NCI-H526 (cell line): ENCODE results near the gene ITIH4.
A peak's percentile ranks its signal among the peaks of the same experiment; 100 is the strongest.
"Not testable (repeated sequence)": the region's sequence is repeated elsewhere in the genome, so short reads cannot be mapped to it uniquely, and the experiment has no call there.

Experiments used
- DNase-seq, 2 experiments: peaks; one replicate each; lab custom pipeline; 2025; lab: John Stamatoyannopoulos, UW

ITIH4 gene

DNA sequence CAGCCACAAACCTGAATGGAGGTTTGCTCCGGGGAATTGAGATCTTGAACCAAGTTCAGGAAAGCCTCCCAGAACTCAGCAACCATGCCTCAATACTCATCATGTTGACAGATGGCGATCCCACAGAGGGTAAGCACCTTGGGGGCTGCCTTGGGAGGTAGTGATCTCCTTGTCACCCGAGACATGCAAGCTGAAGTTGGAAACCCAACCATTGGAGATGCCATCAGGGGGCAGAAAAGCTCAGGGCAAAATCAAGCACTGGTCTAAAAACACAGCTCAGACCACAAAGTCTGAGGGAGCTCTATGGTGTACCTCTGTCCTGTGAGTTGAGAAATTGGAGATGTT, 47.3 kb downstream of the ITIH4 start:
- DNase-seq = no peak

DNA sequence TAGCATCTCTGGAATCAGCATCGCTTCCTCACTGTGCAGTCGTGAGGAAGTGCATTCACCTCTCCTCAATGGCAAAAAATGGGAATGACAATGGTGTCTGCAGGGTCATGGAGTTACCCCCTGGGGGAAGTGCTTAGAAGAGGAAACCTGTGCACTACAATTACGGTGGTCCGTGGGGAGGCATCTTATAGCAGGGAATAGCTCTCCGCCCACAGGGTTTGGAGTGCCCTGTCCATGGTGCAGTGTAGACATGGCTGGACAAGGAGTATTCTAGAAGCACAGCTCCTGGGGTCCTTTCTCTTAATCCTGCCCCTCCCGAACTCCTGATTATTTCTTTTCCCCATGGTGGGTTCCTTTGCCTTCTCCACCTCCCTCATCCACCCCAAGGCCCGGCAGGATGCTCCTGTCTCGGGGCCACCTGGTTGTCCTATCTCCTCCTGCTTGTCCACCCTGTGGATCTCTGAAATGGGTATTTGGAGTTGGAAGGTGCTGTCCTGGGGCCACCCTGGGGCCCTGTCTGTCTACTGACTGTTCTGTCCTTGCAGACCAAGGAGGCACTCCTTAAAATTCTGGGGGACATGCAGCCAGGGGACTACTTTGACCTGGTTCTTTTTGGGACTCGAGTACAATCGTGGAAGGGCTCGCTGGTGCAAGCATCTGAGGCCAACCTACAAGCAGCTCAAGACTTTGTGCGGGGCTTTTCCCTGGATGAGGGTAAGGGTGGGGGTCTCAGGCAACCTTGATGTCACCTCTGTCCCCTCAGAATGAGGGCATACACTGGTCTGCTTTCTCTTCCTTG, 47.9 kb downstream of the ITIH4 start:
- DNase-seq = no peak

DNA sequence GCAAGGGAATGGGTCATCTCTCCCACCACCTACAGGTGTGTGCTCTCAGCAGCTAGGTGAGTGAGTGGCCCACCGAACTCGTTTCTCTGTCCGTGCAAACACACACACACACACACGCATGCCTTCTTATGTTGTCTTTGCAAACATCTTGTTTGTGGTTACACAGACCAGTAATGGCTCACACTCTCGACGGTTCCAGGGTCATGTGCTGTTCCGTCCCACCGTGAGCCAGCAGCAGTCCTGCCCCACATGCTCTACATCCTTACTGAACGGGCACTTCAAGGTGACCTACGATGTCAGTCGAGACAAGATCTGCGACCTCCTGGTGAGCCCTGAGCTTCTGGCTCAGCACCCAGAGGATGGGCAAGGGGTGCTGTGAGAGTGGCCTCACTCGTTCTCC, 48.7 kb downstream of the ITIH4 start:
- DNase-seq = no peak

DNA sequence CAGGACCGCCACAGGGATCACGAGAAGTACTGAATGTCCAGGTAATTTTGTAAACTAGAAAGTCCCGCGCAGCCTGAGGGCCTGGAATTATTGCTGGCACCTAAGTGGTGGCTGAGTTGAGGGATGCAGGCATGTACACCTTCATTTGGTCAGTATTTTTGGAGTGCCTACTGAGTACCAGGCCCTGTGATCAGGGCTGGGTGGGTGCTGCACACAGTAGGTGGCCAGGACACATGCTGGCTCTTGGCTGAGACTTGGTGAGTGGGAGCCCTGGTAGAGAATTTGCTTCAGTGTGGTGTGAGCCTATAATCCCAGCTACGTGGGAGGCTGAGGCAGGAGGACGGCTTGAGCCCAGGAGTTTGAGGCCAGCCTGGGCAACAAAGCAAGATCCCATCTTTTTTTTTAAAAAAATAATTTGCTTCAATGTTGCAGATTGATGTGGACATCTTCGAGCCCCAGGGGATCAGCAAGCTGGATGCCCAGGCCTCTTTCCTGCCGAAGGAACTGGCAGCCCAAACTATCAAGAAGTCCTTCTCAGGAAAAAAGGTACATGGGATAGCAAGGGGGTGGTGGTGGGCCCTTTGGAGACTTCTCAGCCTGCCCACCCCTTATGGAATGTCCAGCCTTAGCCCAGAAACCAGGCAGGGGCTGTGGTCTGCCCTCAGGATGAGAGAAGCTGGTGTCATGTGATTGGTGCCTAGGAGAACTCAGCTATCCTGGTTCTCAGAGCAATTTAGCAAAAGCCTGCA, 50.5 kb downstream of the ITIH4 start:
- no peak for DNase-seq

DNA sequence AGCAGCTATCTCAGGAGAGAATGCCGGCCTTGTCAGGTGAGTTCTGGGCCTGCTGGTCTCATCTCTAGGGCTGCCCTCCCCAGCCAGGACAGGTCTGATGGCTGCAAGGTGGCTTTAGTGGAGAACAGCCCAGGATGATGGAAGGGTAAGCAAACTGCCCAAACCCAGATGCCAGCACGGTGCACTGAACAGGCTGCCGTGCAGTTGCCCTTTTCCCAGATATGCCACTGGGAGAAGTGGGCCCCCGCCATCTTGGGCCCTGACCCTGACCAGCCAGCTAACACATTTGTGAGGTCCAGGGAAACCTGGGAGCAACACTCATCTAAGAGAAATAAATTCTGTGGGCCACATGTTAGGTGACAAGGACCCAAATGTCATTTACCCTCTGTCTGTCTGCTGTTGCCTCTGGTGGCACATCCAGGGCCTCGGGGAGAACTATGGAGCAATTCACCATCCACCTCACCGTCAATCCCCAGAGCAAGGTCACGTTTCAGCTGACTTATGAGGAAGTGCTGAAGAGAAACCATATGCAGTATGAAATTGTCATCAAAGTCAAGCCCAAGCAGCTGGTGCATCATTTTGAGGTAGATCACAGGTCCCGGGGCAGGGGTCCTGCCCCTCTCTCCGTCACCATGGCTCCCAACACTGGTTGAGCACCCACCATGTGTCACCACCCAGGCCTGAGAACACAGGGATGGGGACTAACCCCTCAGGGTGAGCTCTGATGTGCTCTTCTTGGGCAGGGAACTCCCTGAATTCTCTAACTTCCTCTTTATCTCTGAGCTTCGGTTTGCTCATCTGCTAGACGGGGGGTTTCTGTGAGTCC, 51.2 kb downstream of the ITIH4 start:
- DNase-seq = no peak

DNA sequence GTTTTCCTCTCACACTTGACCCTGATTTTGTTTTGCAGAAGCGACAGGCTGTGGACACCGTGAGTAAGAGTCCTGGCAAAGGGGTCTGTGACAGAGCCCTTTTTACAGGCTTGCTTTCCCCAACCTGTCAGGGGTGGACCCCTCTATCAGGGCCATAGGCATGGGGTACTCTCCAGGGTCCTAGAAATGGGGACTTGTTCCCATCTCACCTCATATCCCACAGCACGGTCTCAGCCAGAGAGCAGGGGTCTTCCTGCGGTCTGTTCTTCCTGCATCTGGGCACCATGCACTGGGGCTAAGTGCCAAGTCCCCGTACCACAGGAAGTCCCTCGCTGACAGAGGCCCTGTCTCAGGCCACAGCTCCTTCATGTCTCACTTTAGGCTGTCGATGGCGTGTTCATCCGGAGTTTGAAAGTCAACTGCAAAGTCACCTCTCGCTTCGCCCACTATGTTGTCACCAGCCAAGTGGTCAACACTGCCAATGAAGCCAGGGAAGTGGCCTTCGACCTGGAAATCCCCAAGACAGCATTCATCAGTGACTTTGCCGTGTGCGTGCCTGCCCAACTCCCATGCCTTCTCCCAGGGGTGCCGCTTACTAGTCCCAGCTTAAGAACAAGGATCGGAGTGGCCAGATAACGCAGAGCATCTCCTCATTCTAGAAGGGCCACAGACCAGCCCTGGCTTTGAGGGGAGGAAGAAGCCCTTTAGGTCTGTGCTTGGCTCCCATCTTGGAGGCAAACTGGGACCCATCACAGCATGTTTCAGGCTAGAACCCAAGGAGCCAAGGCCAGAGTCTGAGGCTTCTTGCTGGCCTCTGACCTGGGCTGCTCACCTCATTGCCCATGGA, 52.3 kb downstream of the ITIH4 start:
- DNase-seq = no peak

DNA sequence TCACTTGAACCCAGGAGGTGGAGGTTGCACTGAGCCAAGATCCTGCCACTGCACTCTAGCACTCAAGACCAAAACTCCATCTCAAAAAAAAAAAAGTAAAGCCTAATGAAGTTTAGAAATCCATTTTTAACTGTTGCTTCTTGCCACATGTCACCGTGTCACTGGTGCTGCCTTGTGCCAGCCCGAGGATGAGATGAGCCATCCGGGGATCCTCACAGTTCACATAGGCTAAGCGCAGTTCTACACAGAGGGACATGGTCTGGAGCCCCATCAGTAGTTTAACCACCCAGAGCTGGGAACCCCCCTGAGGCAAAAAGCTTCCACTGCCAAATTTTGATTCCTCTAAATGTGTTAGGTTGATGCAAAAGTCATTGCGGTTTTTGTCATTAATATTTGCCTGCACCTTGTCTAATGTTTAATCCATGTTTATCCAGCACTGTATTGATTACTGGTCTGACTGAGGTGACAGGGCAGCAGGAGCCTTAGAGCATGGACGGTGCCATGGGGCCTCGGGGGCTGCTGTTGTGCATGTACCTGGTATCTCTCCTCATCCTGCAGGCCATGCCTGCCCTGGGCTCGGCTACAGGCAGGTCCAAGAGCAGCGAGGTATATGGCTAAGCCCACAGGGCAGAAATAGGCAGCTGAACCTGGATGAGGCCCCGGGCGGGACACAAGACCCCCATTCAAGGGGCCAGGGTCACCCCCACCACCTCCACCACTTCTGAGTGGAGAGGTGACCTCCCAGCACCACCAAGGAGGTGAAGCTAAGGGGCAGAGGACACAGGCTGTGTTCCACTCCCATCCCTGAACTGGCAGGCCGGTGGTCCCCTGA, 53.1 kb downstream of the ITIH4 start, which contains the start of gene ITIH1:
ITIH1 (plus strand) TSS at position 473 of the 832 bp plus-strand sequence; CDS start at position 490, 17 bp downstream.
- no peak for DNase-seq

DNA sequence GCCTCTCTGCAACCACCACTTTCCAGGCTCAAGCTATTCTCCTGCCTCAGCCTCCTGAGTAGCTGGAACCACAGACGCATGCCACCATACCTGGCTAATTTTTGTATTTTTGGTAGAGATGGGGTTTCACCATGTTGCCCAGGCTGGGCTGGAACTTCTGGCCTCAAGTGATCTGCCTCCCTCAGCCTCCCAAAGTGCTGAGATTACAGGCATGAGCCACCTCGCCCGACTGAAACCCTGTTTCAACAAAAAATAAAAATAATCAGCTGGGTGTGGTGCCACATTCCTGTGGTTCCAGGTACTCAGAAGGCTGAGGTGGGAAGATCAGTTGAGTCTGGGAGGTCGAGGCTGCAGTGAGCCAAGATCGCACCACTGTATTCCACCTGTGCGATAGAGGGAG, 54.0 kb downstream of the ITIH4 start:
- not testable (repeated sequence) for DNase-seq

DNA sequence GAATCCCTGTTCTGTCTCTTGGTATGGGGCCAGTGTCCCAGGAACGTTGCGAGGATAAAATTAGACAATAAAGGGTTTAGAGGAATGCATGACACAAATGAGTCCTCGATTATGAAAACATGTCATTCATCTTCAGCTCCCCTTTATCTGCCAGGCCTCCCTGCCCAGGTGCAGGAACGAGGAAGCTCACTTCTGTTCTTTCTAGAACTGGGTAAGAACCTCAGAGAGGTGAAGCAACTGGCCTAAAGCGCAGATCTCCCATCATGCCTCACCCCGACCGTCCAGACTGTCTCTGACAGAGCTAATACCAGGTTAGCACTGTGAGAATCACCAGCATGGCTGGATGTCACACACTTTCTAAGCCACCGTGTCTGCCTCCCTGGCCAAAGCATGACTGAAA, 54.6 kb downstream of the ITIH4 start:
- DNase-seq = no peak

DNA sequence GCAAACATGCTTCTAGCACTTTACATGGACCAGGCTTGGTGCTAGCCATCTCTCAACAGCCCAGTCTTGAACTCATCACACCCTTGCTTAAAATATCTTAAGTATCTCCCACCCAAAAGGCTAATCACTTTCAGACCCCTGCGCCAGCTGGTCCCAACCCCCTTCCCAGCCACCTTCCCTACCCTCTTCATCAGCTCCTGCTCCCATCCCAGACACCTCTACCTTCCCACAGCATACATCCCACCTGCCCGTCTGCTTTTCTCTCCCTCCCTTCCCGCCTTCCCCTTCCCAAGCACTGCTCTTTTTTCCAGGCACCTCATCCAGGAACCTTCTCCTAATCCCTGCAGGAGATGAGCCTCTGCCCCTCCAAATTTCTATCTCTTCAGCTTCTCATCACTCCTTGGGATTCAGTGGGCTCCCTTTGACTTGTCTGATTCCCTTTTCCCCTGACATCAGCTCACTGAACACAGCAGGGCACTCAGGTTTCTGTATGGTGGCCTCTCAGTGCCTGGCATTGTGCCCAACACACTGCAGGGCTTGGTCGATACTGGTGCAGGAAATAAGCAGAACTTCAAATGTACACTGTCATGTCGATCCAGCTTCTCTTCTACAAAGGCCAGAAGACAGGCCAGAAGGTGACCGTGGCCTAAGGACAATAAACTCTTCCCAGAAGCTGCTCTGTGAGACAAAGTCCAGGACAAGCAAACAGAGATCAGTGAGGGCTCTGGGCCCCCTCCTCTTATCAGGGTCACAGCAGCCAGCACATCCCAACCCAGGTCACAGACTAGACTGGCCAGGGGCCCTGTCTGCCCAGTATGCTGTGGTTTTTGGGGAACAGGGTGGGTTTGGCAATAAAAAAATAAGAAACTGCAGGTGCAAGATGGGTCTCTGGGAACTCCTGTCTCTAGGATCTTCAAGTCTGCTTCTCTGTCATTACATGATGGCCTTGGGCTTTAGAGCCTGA, 55.3 kb downstream of the ITIH4 start:
- DNase-seq = no peak

DNA sequence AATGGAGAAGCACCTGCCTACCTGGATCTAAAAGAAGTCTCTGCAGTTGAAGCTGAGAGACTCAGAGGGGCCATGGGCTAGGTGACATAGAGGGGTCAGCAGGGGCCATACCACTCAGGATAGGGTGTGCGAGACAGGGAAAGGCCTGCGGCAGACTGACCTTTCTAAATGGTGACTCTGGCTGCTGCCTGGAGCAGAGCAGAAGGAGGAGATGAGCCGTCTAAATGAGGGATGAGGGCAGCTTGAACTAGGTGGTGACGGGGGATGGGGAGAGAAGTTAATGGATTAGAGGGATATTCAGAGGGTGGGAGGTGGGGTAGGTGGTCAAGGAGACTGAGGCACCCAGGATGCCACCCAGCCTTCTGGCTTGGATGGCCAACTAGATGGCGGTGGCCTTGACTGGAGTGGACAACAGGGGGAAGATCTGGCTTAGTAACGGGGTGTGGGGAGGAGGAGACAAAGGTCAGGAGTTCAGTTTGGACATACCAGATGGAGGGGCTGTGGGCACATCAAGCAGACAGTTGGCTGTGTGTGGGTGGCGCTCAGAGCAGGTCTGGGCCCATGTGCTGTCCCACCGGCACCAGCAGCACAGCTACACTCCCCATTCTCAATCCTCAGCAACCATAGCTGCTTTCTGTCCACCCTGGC, 56.3 kb downstream of the ITIH4 start:
- no peak for DNase-seq

DNA sequence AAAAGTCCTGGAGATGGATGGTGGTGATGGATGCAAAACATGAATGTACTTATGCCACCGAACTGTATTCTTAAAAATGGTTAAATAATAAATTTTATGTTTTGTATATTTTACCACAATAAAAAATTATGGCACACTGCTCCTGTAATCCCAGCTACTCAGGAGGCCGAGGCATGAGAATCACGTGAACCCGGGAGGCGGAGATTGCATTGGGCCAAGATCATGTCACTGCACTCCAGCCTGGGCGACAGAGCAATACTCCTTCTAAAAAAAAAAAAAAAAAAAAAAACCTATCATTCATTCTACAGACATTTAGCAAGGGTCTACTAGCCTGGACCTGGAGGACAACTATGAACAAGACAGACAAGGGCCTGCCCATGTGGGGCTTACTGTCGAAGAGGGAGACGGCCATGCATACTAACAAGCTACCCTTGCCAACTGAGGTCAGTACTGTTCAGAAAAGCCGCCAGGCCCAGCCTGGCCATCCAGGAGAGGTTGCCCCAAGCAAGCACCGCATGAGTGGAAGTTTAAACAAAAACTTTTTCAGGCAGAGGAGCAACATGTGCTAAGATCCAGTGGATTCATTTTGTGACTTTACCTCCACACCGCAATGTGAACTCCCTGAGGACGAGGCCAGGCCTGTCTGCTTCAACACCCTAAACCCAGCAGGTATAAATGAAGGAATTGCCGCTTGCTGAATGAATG, 57.0 kb downstream of the ITIH4 start:
- no peak for DNase-seq

DNA sequence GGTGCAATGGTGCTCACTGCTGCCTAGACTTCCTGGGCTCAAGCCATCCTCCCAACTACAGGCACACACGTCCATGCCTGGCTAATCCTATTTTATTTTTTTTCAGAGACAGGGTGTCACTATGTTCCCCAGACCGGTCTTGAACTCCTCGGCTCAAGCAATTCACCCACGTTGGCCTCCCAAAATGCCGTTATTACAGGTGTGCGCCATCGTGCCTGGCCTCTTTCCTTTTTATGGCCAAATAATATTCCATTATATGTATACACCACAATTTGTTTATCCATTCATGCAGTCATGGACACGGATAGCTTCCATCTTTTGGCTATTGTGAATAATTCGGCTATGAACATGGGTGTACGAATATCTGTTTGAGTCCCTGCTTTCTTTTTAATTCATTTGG, 58.8 kb downstream of the ITIH4 start:
- no peak for DNase-seq

DNA sequence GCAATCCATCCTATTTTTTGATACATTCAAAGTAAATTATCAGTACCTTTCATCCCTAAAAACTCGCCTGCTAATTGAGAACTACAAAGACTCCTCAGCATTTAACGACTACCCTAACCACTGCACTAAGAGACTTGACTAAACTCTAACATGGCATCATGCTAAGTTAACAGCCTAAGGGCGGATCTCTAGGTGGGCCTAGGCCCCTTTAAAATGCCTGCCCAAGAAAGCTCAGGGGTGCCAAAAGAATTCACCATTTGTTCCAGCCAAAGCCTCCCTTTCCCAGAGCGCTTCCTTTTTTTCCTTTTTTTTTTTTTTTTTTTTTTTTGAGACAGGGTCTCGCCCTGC, 59.2 kb downstream of the ITIH4 start:
- no peak for DNase-seq

DNA sequence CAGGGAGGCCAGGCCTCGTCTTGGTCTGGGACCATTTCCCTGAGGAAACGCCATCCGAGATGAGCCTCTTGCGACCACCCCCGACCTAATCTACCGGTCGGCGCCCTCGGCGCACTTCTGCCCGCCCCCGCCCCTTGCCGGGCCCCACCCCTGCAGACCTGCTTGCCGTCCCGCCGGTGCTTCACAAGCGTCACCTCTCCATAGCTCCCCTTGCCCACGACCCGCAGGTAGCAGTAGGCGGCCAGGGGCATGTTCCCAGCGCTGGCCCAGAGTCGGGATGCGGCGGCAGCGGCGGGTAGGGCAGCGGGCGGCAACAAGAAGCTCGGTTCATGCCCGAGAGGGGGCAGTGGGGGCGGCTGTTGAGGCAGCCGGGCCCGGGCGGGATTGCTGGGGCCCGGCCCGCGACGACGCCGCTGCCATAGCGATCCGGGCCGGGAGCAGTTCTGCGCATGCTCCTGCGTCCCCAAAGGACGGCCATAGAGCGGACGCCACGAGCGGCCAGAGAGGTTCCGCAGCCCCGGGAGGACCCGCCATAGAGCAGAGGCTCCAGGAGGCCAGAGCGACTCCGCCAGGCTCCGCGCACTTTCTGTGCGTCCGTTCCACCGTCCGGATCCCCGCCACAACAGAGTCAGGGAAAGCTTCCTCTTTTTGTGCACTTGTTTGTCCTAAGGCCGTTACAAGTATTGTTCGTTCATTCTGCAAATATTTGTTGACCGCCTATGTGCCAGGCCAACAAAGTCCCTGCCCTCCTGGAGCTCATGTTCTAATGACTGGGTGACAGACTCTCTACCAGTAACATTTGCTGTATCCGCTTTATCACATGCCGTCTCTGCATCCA, 59.8 kb downstream of the ITIH4 start, which contains the start of gene NEK4:
NEK4 (minus strand) TSS at position 445 of the 838 bp plus-strand sequence; CDS start at position 251, 194 bp downstream.
- DNase-seq = peak; percentile 76 to 95

DNA sequence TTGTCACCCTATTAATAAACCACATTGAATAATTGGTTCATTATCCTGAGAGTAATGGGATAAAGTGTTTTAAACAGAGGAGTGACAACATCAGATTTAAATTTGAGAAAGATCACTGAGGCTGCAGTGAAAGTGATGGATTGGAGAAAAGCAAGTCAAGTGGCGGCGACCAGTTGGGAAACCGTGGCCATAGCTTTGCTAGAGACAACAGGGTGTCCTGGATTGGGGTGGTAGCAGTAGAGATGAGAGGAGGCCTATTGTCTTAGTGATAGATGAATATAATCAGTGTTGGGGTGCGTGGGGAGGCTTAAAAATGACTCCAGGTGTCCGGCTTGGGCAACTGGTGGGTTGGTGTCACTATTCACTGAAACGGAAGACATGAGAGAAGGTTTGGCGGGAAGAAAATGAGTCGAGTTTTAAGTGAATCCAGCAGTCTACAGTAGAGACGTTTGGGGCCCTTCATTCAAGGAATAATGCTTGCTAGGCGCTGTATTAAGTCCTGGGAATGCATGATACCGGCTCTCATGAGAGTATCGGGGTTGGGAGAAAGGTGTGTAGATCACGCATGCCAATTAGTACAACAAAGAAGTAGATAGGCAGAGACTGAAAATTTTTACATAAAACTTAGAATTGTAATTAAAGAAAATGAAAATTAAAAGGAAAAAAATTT, 60.6 kb downstream of the ITIH4 start:
- DNase-seq = peak in 1 of 2 experiments; percentile 23

DNA sequence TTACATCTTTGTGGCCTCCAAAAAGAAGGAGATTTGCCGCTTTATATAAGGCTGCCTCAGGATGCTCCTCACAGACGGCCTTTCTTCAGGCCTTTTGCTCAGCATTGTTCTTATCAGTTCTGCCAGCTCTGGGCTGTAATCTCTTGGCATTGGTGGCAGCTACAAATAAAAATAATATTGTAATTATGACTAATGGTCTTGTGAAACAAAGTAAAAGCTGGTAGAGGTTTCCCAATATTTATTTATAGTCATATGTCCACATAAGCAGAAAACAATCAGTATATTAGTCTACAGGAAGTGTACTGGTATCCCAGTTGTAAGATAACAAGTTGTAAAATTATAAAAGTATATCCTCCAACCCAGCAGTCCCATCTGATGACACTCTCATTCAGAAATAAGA, 67.0 kb downstream of the ITIH4 start:
- no peak for DNase-seq
